ENCODE results near the gene GDAP2. TPM values are rescaled to one million over a fixed set of nuclear protein-coding genes. Genes with fewer than 3 reads are reported as not detected.

GDAP2 gene
- total RNA-seq, 1 experiment from 2014 or later, result 23.5 TPM

DNA sequence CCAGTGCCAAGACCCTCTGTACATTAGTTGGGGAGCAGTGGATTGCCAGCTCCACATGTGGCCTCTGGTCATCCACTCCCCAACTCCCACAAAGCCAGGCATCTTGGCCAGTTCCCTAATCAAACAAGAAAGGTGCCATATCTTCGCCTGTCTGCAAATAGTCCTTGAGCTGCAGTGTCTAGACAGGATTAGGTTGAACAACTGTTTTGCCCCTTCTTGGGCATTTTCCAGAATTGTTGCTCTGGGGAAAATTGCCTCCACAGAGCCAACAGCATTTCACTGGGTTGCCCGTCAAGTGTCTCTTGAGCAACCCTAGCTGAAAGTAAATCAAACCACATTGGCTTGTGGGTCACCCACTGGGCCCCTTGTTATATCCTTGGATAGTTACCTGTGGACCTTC, 109.3 kb downstream of the GDAP2 start:
- Histone ChIP-seq H3K4me1 (ENCODE audit: insufficient read depth, low read length, poor library complexity, severe bottlenecking) (no peaks in the 10 kb centered on the region), H3K9me3 (ENCODE audit: low read depth, low read length, poor library complexity, severe bottlenecking) (no peaks in the 10 kb centered on the region), H3K27ac (ENCODE audit: low read depth, low read length, poor library complexity, severe bottlenecking) (no peak overlapping the region), H3K36me3 (ENCODE audit: insufficient read depth, low read length, poor library complexity, severe bottlenecking) (no peaks in the 10 kb centered on the region), H3K27me3 (replicated peaks; ENCODE audit: insufficient read depth, low read depth, low read length, poor library complexity) (no peaks in the 10 kb centered on the region), H3K4me3 (ENCODE audit: low read depth, low read length, poor library complexity, severe bottlenecking) (no peak overlapping the region)
- intact Hi-C loops (cut with micrococcal nuclease; ENCODE audit: unreplicated experiment), result no loop called here
- POLR2A ChIA-PET (ENCODE audit: low non-redundant PET), result no interaction called here
- BruUV-seq (replicated peaks), result no TSS peak
- TF ChIP-seq, protein P1, sequence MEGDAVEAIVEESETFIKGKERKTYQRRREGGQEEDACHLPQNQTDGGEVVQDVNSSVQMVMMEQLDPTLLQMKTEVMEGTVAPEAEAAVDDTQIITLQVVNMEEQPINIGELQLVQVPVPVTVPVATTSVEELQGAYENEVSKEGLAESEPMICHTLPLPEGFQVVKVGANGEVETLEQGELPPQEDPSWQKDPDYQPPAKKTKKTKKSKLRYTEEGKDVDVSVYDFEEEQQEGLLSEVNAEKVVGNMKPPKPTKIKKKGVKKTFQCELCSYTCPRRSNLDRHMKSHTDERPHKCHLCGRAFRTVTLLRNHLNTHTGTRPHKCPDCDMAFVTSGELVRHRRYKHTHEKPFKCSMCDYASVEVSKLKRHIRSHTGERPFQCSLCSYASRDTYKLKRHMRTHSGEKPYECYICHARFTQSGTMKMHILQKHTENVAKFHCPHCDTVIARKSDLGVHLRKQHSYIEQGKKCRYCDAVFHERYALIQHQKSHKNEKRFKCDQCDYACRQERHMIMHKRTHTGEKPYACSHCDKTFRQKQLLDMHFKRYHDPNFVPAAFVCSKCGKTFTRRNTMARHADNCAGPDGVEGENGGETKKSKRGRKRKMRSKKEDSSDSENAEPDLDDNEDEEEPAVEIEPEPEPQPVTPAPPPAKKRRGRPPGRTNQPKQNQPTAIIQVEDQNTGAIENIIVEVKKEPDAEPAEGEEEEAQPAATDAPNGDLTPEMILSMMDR (conservative IDR thresholded peaks at IDR 0.05; ENCODE audit: low read depth, low read length), result no peak
- no peak for TF ChIP-seq EZH2 (IDR thresholded peaks at IDR 0.05; ENCODE audit: borderline replicate concordance, low read depth, low read length, poor library complexity, severe bottlenecking)
- CTCF ChIA-PET, result no interaction called here
- DNase-seq (ENCODE audit: low spot score), result no peak

DNA sequence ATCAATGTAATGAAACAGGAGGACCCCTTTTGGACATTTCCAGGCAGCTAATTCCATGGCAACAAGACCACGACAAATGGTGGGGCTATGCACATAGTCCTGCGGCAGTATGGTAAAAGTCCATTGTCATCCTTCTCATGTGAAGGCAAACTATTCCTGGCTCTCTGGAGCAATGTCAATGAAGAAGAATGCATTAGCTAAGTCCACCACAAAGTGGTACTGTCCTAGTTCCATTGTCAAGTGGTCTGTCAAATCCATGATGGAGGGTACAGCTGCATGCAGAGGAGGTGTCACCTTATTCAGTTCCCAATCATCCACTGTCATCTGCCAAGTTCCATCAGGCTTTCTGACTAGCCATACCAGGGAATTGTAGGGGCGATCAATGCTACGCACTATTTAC, 110.1 kb downstream of the GDAP2 start:
- TF ChIP-seq, protein P1 (conservative IDR thresholded peaks at IDR 0.05; ENCODE audit: low read depth, low read length), result no peak
- TF ChIP-seq EZH2 (IDR thresholded peaks at IDR 0.05; ENCODE audit: borderline replicate concordance, low read depth, low read length, poor library complexity, severe bottlenecking), result no peak
- H3K4me3 ChIP-seq (ENCODE audit: low read depth, low read length, poor library complexity, severe bottlenecking), result no peak overlapping the region
- DNase-seq (ENCODE audit: low spot score), result no peak
- BruUV-seq (replicated peaks), result no TSS peak
- no peak overlapping the region for H3K27ac ChIP-seq (ENCODE audit: low read depth, low read length, poor library complexity, severe bottlenecking)
- H3K4me1 ChIP-seq (ENCODE audit: insufficient read depth, low read length, poor library complexity, severe bottlenecking), result no peaks in the 10 kb centered on the region
- no peaks in the 10 kb centered on the region for H3K9me3 ChIP-seq (ENCODE audit: low read depth, low read length, poor library complexity, severe bottlenecking)
- no peaks in the 10 kb centered on the region for H3K27me3 ChIP-seq (replicated peaks; ENCODE audit: insufficient read depth, low read depth, low read length, poor library complexity)
- H3K36me3 ChIP-seq (ENCODE audit: insufficient read depth, low read length, poor library complexity, severe bottlenecking), result no peaks in the 10 kb centered on the region
- ChIA-PET CTCF (no interaction called here), POLR2A (ENCODE audit: low non-redundant PET) (no interaction called here)
- intact Hi-C loops (cut with micrococcal nuclease; ENCODE audit: unreplicated experiment), result no loop called here

DNA sequence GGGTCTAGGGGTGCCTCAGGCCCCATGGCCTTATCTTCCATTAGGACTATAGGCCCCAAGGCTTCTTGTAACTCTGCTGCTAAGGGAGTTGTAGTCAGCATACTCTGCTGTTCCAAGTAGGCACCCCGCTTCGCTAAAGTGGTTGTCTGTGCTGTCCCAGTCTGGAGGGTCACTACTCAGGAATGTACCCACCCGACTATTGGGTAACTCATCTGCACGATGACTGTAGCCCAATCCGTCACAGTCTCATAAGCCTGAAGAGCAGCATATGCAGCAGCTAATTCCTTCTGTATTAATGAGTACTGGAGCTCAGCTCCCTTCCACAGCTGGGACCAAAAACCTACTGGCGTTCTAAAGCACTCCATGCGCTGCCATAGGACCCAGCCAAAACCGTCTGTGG, 111.0 kb downstream of the GDAP2 start:
- no TSS peak for BruUV-seq (replicated peaks)
- POLR2A ChIA-PET (ENCODE audit: low non-redundant PET), result no interaction called here
- DNase-seq (ENCODE audit: low spot score), result no peak

More for the DNA sequence above, 111.0 kb downstream of the GDAP2 start:
- CTCF ChIA-PET, result no interaction called here
- H3K9me3 ChIP-seq (ENCODE audit: low read depth, low read length, poor library complexity, severe bottlenecking), result no peaks in the 10 kb centered on the region
- no peaks in the 10 kb centered on the region for H3K27me3 ChIP-seq (replicated peaks; ENCODE audit: insufficient read depth, low read depth, low read length, poor library complexity)
- TF ChIP-seq, protein P1 (conservative IDR thresholded peaks at IDR 0.05; ENCODE audit: low read depth, low read length), result no peak
- no peak for TF ChIP-seq EZH2 (IDR thresholded peaks at IDR 0.05; ENCODE audit: borderline replicate concordance, low read depth, low read length, poor library complexity, severe bottlenecking)
- no peak overlapping the region for H3K27ac ChIP-seq (ENCODE audit: low read depth, low read length, poor library complexity, severe bottlenecking)
- no peaks in the 10 kb centered on the region for H3K36me3 ChIP-seq (ENCODE audit: insufficient read depth, low read length, poor library complexity, severe bottlenecking)
- intact Hi-C loops (cut with micrococcal nuclease; ENCODE audit: unreplicated experiment), result no loop called here
- no peaks in the 10 kb centered on the region for H3K4me1 ChIP-seq (ENCODE audit: insufficient read depth, low read length, poor library complexity, severe bottlenecking)
- H3K4me3 ChIP-seq (ENCODE audit: low read depth, low read length, poor library complexity, severe bottlenecking), result no peak overlapping the region
